HepG2 (cell line): ENCODE data around the gene TIMM10. TPM values are rescaled to one million over a fixed set of nuclear protein-coding genes. Genes with fewer than 3 reads are reported as not detected.

Experiments used
- ARID2 ChIP-seq: sonication (generic); formaldehyde crosslinking; IDR thresholded peaks from 2 replicates; pipeline ENCODE4 v1.8.1; 2022; ENCODE audit warnings: mild to moderate bottlenecking, missing genetic modification reagents, borderline replicate concordance
- CBX5 ChIP-seq: sonication (generic); formaldehyde crosslinking; IDR thresholded peaks from 2 replicates; pipeline ENCODE4 v1.4.0; 2020; ENCODE audit warnings: missing genetic modification reagents, borderline replicate concordance
- DPF2 ChIP-seq: sonication (generic); formaldehyde crosslinking; IDR thresholded peaks from 2 replicates; pipeline ENCODE4 v1.4.0; 2020; ENCODE audit warnings: mild to moderate bottlenecking, low read depth, missing genetic modification reagents, borderline replicate concordance
- HNF4G ChIP-seq, 2 experiments: sonication (generic) in 1 of 2; formaldehyde crosslinking in 1 of 2; IDR thresholded peaks; 2 replicates each; pipeline versions ENCODE4 v1.4.0 to v1.6.1; 2011 to 2020; ENCODE audit warnings: borderline replicate concordance in 2 of 2, low read depth in 2 of 2, mild to moderate bottlenecking in 2 of 2, low read length in 1 of 2, missing genetic modification reagents in 1 of 2, moderate library complexity in 1 of 2
- IRF1 ChIP-seq: sonication (generic); formaldehyde crosslinking; IDR thresholded peaks from 2 replicates; pipeline ENCODE4 v1.4.0; 2020; ENCODE audit warnings: low read depth, mild to moderate bottlenecking, missing genetic modification reagents
- KLF6 ChIP-seq: IDR thresholded peaks from 2 replicates; pipeline ENCODE4 v1.8.0; 2016; ENCODE audit warnings: missing biosample characterization, missing genetic modification reagents
- KMT2B ChIP-seq: IDR thresholded peaks from 2 replicates; pipeline ENCODE4 v1.6.1; 2016; ENCODE audit warnings: missing genetic modification reagents, missing compliant biosample characterization
- NFRKB ChIP-seq: fragments of 450-650 bp; IDR thresholded peaks from 2 replicates; pipeline ENCODE4 v1.6.1; 2017
- RFXAP ChIP-seq: sonication (generic); formaldehyde crosslinking; IDR thresholded peaks from 2 replicates; pipeline ENCODE4 v1.4.0; 2020; ENCODE audit warnings: missing genetic modification reagents, borderline replicate concordance
- SKIL ChIP-seq: sonication (generic); formaldehyde crosslinking; IDR thresholded peaks from 2 replicates; pipeline ENCODE4 v1.8.0; 2022; ENCODE audit warnings: missing genetic modification reagents, mild to moderate bottlenecking, moderate library complexity, borderline replicate concordance
- TBP ChIP-seq: sonication (generic); formaldehyde crosslinking; IDR thresholded peaks from 2 replicates; pipeline ENCODE4 v1.5.0; 2020; ENCODE audit warnings: missing genetic modification reagents
- ZNF121 ChIP-seq: sonication (generic); formaldehyde crosslinking; IDR thresholded peaks from 2 replicates; pipeline ENCODE4 v1.5.0; 2020; ENCODE audit warnings: mild to moderate bottlenecking, missing genetic modification reagents
- ZNF142 ChIP-seq: sonication (generic); formaldehyde crosslinking; IDR thresholded peaks from 2 replicates; pipeline ENCODE4 v1.4.0; 2020; ENCODE audit warnings: missing genetic modification reagents
- ZNF275 ChIP-seq: sonication (generic); formaldehyde crosslinking; IDR thresholded peaks from 2 replicates; pipeline ENCODE4 v1.8.0; 2022; ENCODE audit warnings: missing genetic modification reagents, mild to moderate bottlenecking, inconsistent platforms, borderline replicate concordance
- ZNF615 ChIP-seq: sonication (generic); formaldehyde crosslinking; IDR thresholded peaks from 2 replicates; pipeline ENCODE4 v1.5.0; 2020; ENCODE audit warnings: mild to moderate bottlenecking, missing genetic modification reagents, borderline replicate concordance
- ZNF703 ChIP-seq: sonication (generic); formaldehyde crosslinking; IDR thresholded peaks from 2 replicates; pipeline ENCODE4 v1.5.1; 2020; ENCODE audit warnings: missing genetic modification reagents, mild to moderate bottlenecking, moderate library complexity, borderline replicate concordance
- ZNF790 ChIP-seq: sonication (generic); formaldehyde crosslinking; IDR thresholded peaks from 2 replicates; pipeline ENCODE4 v1.8.0; 2022; ENCODE audit warnings: missing genetic modification reagents, mild to moderate bottlenecking, borderline replicate concordance
- ZSCAN21 ChIP-seq: sonication (generic); formaldehyde crosslinking; IDR thresholded peaks from 2 replicates; pipeline ENCODE4 v1.8.0; 2022; ENCODE audit warnings: mild to moderate bottlenecking, missing genetic modification reagents, moderate library complexity, borderline replicate concordance
- polyA plus RNA-seq, 8 experiments: library from polyadenylated mRNA; depleted of rRNA in 3 of 8; stranded (reverse) in 7 of 8; unstranded in 1 of 8; fragments of >200 nt; fragmentation: Illumina TruSeq in 4 of 8; extraction: Trizol in 4 of 8; gene quantifications; 2 replicates each; pipeline versions ENCODE4 v1.2.1 to v1.2.3, GENCODE V29; 2011 to 2016; ENCODE audit warnings: low read depth in 4 of 8, missing spikeins in 1 of 8, mixed read lengths in 1 of 8; ENCODE audit not compliant: insufficient read depth in 1 of 8
- total RNA-seq, 5 experiments: library from RNA; depleted of rRNA; stranded (reverse); fragments of >200 nt; fragmentation: Illumina TruSeq; extraction: Trizol; gene quantifications; 2 replicates each; pipeline ENCODE4 v1.2.3, GENCODE V29; 2016; ENCODE audit warnings: low read depth in 1 of 5

TIMM10 gene
- total and polyA plus RNA-seq, 2 of the 13 experiments (the other 11 are each of a cell fraction or from before 2014, with no cell fraction given): 67.8 to 82.2 TPM

- no peak for TF ChIP-seq SKIL
- TF ChIP-seq DPF2 (CRISPR knock-in tag): no peak
- no peak for TF ChIP-seq ZSCAN21 (CRISPR knock-in tag)
- no peak for TF ChIP-seq CBX5 (CRISPR knock-in tag)
- TF ChIP-seq ARID2: no peak; the same call in 1 of the 2 replicates
- no peak for TF ChIP-seq ZNF703 (CRISPR knock-in tag)
- TF ChIP-seq HNF4G (IDR thresholded peaks at IDR 0.05; ENCODE audit: borderline replicate concordance, low read depth, low read length): no peak
- TF ChIP-seq HNF4G (CRISPR knock-in tag; IDR thresholded peaks at IDR 0.05; ENCODE audit: borderline replicate concordance, low read depth): no peak
- TF ChIP-seq NFRKB: no peak
- no peak for TF ChIP-seq KMT2B (CRISPR knock-in tag)
- no peak for TF ChIP-seq RFXAP (CRISPR knock-in tag)
- 0 out of 2 replicates have a peak, but pooled peaks have one; percentile 41 for TF ChIP-seq ZNF615 (CRISPR knock-in tag)
- no peak for TF ChIP-seq TBP (CRISPR knock-in tag)
- TF ChIP-seq ZNF790 (CRISPR knock-in tag): no peak; the same call in 1 of the 2 replicates
- TF ChIP-seq KLF6: no peak
- 0 out of 2 replicates have a peak, but pooled peaks have one; percentile 27 for TF ChIP-seq ZNF121 (CRISPR knock-in tag)
- TF ChIP-seq ZNF142 (CRISPR knock-in tag): no peak
- TF ChIP-seq ZNF275: no peak
- TF ChIP-seq IRF1: no peak
Observed at GRCh38 chr11:57567515-57568329, 37.2 kb upstream of the TIMM10 start, which contains the start of gene UBE2L6 (continued).
